GM21528 (cell line): ENCODE data around the gene COBL.

Experiments
- ATAC-seq: cut with Tn5 transposase; IDR thresholded peaks from one replicate; pipeline ENCODE4 v1.9.1; 2021; ENCODE audit warnings: mild to moderate bottlenecking, moderate library complexity; ENCODE audit not compliant: unreplicated experiment, low FRiP score

Gene COBL

DNA sequence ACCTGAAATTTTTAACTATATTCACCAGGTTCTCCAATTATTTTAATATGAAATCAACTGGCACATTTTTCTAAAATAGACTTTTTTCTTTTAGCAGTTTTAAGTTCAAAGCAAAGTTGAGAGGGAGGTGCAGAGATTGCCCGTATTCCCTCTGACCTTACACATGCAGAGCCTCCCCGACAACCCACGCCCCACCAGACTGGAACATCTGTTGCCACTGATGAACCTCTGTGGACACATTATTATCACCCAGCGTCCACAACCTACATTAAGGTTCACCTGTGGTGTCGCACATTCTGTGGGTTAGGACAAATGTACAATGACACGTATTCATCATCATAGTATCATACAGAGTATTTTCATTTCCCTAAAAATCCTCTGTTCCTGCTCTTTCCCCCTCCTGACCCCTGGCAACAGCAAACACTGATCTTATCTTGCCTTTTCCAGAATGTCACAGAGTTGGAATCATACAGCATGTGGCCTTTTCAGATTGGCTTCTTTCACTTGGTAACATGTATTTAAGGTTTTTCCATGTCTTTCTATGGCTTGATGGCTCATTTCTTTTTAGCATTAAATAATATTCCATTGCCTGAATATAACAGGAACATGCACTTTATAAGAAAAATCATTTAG lies 37.1 kb downstream of the COBL start:
- no peak for ATAC-seq

DNA sequence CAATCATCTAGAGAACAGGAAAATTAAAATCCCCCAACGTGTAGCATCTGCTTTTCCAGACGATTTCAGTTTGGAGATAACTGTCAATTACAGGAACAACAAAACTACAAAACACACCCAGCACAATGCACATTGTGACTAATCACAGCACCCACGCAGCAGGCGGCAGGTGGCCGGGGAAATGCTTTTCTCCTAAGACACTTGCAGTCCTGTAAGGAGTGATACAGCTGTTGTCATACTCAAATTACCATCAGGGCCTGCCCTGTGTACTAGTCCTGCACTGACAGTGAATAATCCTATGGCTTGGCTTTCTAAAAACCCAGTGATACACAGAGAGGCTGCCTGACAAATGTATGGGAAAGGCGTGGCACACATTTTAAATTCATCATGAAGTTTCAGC lies 37.8 kb downstream of the COBL start:
- ATAC-seq: no peak

DNA sequence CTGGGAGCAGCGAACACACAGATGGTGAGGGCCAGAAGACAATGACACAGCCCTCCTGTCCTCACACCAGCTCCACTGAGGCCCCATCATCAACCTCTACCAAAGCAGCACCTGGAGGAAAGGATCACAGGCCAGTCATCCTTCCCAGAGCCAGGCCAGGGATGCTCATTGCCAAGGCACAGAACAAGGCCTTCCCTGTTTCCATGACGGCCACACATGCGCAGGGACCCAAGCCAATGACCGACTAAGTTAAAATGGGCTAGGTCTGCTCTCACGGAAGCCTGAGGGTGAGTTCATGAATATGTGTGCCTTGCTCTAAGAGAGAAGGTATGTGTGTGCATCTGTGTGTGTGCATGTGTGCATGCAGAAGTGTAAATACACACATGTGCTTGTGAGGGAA lies 39.6 kb downstream of the COBL start:
- no peak for ATAC-seq

DNA sequence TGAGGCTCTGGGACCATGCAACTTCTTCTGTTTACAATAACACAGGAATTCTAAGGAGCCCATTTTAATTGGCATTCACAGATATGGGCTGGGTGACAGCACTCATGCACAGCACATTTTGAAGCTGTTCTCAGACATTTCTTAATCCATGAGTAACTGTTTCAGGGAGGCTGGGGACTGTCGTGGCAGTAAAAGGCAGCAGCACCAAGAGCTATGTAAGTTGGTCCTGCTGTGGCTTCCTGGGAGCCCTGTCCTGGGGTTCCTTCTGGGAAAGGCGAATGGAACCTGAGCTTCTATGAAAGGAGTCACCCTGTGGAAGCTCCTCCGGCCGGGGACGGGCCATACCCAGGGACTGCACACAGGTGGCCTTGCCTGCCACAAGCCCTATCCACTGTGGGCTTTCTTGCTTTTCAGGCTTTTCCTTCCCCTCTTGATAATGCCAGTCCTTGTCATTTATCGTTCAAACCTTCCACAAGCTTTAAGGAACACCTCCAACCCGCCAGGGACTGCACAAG lies 40.5 kb downstream of the COBL start:
- no peak for ATAC-seq

DNA sequence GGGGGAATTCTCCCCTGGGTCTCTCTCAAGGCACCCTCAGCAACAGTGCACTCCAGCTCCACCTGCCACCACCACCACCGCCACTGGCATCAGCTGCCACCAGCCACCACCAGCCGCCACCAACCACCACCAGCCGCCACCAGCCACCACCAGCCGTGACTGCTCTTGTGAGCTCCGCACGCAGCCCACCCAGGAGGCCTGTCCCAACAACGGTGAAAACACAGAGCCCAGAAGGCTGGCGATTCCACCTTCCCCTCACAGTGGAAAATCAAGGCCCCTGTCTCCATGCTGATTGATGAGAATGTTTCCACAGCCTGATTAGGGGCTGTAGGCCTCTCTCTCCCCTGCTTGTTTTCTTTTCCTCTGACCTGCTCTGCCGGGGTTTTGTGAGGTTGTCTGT lies 41.1 kb downstream of the COBL start:
- ATAC-seq: no peak

DNA sequence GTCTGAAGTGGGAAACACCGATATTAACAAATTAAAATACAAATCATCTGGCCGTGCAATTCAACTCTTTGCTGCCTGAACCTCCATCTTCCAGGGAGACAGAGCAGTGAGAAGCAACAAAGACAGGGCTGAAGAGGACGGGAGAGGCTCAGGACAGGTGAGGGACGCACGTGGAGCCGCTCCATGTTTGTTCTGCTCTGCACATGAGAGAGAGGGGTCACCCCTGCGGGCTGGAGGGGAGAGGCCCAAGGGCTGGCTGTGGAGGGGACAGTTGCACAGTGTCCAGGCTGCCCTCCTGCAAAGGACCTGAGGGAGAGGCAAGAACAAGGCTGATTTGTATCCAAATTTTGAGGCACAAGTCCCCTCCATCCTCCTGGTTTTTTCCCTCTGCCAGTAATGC lies 41.7 kb downstream of the COBL start:
- no peak for ATAC-seq

DNA sequence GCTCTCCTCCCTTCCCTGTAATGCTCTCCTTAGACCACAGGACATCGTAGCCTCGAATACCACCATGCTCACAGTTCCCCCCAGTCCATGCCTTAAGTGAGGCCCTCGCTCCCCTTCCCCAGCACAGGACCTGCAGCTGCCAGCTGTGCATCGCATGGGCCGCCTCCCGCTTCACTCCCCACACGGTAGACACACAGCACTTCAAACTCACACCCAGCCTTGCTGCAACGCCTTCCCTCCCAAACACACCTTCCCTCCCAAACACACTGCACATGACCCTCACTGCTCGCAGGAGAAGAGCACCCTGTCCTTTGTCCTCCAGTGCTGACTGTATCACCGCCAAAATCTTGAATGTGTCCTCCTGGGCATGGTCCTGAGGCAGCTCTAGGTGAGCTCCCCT lies 42.6 kb downstream of the COBL start:
- ATAC-seq: no peak

DNA sequence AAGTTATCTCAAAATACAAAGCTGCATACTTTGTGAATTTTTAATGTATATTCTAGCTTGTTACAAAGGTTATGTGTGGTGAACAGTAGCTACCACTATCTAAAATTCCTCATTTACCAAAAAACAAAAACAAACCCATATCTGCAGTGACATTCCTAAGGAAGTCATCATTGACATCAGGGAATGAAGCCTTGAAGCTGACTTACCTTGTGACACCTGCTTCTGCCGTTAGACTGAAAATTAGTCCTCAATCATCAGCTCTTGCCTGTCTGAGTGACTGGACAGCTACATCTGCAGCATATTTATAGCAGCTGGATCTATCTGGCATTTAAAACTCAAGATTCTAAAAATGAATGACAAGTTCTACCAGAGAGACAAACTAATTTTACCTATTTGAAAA lies 43.2 kb downstream of the COBL start:
- no peak for ATAC-seq

DNA sequence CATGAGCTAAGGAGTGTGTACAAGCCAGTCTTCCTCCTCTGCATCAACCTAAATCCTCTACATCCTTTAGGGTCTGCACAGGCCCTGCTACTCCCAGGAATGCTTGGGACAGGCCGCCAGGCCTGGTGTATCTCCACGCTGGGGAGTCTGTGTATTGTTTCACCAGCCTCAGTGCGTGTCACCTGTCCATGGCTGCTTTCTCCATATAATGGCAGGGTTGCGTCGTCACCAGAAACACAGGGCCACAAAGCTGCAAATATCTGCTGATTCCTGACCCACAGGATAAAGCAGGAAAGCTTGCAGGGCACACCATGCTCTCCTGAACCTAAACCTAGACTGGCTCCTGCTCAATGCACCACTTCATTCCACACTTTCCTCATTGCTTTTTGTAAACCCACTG lies 45.6 kb downstream of the COBL start:
- no peak for ATAC-seq

DNA sequence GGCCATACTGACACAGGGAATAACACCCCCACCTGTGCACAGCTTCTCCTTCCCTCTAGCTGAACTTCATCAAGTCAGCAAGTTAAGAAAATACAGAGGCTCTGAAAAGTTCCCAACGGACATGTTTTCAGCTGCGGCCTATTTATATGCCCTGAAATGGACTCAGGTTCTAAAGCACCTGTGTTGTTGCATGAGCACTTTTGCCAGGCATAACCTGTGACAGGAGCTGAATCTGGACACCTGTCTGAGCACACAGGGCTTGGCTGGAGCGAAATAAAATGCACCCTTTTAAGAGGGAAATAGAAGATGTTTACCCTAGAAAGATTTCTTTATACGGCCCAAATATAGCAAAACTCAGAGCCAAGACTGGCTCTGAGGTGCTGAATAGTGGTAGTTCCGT lies 46.7 kb downstream of the COBL start:
- ATAC-seq: no peak

DNA sequence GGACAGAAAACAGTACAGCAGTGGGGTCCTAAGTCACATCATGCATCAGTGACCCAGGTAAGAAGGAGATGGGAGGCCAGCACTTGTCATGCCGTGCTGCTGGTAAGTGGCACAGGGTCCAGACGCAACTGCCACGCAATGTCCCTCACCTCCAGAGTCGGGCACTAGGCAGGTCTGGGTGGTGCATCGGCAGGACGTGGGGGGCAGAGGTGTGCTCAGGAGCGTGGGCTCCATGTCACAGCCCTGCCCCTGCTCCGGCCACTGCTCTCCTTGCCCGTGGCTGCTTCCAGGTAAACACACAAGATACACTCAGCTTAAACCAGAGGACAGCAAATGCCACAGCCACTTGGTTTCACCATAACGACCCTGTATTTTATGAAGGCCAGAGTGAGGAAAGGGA lies 47.3 kb downstream of the COBL start:
- ATAC-seq: no peak

DNA sequence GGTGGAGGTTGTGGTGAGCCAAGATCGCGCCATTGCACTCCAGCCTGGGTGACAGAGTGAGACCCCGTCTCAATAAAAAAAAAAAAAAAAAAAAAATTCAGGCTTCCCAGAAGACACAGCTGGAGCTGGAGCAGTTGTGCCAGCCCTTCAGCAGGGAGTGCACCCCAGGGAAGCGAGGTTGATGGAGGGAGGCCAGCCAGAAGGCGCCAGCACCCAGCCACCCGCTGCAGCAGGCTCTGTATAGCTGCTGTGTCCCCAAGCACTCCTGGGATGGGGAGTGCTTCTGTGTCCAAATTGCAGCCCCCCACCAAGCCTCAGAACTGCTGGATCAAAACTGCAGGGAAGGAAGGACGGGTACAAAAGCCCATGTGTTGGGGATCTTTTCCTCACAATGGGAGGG lies 47.8 kb downstream of the COBL start:
- ATAC-seq: no peak

DNA sequence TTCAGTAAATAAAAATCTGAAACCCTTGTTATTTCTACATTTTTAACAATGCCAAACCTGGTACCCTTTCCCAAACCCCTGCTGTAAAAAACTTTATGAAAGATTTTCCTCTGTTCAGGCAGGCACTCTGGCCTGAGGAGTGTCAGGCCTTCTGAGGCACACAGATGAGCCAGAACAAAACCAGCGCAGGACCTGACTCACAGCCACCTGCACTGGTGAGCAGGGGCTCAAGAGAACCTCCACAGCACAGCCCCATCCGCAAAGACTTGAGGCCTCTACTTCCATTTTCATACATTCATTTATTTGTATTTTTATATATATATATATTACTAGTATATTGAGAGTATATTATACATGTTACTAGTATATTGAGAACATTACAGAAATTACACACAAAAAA lies 49.4 kb downstream of the COBL start:
- no peak for ATAC-seq

DNA sequence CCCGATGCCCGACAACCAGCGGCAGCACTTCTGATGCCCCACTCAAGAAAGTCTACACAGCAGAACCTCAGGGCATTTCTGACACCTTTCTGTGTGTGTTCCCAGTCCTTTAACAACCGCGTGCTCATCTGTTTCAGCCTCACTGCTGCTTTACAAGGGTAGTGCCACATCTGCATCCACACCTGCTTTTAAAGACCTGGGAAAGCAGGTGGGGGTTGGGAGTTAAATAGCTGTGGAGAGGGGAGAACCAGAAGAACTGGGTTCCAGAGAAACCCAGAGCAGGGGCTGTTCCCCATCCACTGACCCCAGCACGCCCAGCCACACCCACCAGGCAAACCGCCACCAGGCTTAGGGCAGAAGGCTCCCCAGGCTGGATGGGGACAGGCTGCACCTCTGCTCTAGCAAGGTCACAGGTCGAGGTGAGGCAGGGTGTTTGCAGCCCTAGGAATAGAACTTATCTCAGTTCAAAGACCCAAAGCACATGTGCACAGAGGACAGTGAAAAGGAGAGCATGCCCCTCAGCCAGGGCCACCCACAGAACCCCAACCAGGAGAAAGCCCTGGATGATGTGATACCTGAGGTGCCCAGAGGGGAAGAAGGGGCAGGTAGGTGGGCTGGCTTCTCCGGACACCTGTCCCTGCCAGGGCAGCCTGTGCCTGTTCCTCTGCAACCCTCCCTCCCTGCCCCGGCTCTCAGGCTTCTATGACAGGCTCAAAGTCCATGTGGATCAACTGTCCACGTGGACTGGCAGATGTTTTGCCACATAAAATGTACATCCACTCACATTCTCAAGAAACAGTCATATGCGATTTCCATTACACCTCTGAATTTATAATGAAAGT lies 51.3 kb downstream of the COBL start:
- no peak for ATAC-seq

DNA sequence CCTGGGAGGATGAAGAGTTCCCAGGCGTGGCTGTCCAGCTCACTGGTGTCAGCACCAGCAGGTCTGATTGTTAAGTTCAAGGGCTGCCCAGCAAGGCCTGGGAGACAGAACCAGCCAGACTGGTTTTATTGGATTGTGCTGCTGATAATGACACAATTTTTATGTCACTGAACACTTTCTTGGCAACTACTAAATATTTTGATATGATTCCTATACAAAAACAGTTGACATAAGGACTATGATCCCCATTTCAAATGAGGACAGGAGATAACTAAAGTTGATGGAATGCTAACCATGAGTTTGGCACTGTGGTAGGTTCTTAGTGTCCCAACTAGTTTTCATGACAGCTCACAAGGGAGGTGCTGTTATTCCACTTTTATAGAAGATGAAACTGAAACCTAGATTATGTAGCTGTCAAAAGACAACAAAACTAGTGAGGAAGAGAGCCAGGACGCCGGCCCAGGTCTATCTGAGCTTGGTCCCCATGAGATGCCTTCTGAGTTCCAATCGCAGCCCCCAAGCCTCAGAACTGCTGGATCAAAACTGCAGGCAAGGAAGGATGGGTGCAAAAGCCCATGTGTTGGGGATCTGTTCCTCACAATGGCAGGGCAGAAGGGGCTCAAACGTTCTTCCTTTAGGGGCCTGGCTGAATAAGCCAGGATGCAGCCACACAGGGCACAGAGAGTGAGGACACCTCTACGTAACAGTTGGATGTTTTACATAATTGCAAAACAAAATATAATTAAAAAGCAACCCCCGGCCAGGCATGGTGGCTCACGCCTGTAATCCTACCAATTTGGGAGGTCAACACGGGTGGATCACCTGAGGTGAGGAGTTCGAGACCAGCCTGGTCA lies 52.8 kb downstream of the COBL start:
- no peak for ATAC-seq

DNA sequence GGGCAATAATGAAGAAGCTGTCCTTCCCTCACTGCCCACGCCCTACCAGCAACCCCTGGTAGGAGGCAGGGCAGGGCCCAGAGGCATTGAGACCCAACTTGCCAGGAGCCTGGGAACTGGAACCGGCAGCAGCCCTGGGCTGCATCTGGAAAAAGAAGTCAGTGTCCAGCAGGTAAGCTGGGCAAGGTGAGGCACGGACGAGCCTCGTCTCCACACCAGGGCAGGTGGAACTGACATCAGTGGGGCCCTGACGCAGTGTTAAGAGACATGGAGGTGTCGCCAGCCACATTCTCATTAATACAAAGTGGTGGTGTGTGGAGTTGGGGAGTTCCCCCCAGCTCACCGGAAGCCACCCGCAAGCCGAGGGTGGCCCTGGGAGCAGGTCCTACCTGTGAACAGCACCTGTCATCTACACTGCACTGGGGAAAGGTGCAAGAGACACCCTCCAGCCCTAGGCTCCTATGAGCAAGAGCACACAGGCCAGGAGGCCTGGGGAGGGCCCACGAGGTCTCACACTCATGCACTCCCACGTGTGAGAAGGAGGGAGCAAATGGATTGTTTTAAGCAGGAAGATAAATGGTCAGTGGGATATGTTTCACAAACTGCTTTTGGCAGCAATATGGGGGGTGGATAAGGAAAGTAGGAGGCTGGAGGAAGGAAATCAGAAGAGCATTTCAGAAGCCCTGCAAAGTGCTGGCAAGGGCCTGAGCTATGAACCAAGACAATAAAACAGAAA lies 53.6 kb downstream of the COBL start:
- ATAC-seq: no peak

DNA sequence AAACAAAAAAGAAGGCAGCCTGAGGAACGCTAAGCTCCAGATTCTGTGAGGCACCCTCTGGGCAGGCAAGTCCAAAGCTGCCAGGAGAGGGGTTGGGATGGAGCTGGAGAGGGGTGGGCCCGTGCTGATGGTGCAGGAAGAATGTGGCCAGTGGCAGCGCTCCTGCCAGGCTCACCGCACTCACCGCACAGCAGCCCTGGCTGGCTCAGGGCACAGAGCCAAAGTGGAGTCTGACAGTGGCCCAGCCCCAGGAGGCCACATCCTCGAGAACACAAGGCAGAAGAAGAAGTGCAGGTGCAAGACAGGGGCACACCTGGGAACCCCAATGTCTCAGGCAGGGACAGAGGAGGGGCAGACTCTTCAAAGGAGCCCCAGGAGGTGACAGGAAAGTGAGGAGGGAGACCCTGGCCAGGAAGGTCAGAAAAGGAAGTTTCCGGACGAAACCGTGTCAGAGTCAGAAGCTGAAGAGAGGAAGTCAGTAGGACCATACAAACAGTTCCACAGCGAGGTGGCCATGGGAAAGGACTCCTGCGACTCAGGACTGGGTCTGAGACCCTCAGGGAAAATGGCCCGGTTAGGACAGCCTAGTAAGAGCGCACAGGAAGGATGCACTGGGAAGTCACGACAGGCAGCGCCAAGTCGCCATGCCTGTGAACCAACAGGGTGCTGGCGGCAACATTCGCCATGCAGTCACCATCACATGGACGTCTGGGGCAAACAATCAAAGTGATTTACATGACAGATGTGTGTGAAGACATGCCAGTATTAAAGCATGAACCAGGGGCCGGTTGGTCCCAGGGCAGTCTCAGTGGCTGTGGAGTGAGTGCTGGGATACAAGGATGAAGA lies 54.4 kb downstream of the COBL start:
- no peak for ATAC-seq

DNA sequence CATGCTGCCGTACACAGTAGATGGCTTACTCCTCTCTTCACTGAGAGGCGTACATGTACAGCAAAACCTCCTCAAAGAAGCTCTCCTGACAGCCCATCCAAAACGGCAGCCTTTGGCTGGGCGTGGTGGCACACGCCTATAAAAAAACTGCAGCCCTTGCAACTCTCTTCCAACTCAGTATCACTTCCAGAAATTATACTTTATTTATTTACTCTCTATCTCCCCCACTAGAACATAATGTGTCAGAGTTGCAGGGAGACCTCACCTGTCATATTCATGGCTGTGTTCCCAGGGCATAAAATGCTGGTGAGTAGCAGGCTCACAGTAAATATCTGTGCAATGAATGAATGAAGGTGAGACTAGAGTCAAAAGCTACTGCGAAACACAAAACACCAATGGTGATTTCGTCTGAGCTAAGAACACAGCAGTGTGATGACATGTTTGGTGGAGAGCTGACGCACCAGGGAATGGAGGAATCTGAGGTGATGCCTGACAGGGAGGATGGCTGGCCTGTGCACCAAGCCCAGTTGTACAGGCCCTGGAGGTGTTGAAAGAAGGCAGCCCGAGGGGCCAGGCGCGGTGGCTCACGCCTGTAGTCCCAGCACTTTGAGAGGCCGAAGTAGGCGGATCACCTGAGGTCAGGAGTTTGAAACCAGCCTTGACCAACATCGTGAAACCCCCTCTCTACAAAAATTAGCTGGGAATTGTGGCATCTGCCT lies 55.3 kb downstream of the COBL start:
- no peak for ATAC-seq

DNA sequence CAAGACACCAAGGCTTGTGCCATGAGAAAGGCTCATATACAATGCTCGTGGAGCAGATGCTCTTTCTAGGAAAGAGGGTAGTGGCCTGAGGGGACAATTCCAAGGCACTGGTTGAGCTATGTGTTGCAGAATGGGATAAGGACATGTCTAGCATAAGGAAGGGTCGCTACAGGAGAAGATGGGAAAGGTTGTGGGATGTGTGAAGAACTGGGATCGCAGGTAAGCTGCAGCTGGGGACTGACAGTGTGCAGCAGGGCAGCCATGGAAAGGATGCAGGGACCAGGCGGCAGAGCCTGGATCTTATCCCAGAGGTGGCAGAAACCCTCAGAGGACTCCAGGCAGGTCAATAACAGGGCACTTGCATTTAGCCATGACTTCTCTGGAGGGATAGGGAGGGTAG lies 56.1 kb downstream of the COBL start:
- no peak for ATAC-seq
